ENCODE measurements around the gene ZGRF1. TPM values are rescaled to one million over a fixed set of nuclear protein-coding genes. Genes with fewer than 3 reads are reported as not detected.
A peak's percentile ranks its signal among the peaks of the same experiment; 100 is the strongest.

The ZGRF1 gene
- total and polyA plus RNA-seq, 9 of the 15 experiments (the other 6 are each of a cell fraction or from before 2014, with no cell fraction given): 8.8 to 35.2 (median 22.0) TPM

GRCh38 chr4:112637552-112637866, 800 bp upstream of the ZGRF1 start (continued):
- TF ChIP-seq ZNF398 (CRISPR knock-in tag; IDR thresholded peaks at IDR 0.05): no peak
- TF ChIP-seq JUND (IDR thresholded peaks at IDR 0.05; ENCODE audit: borderline replicate concordance, low read depth, low read length): no peak
- TF ChIP-seq JUND (tag; IDR thresholded peaks at IDR 0.05; ENCODE audit: borderline replicate concordance, low read depth, low read length): no peak
- TF ChIP-seq NCOR1 (IDR thresholded peaks at IDR 0.05): 0 out of 2 replicates have a peak, but pooled peaks have one; percentile 5
- peak; percentile 64 for TF ChIP-seq POLR2A (conservative IDR thresholded peaks at IDR 0.05)

- no peaks in the 10 kb centered on the region for H3K9me1 ChIP-seq (ENCODE audit: control insufficient read depth, insufficient read depth, low read length)
- peak in 2 of 4 experiments; percentile 15 to 37 for DNase-seq (ENCODE audit: extremely low read depth in 1 of 4, low spot score in 3 of 4)
- TF ChIP-seq HLTF (IDR thresholded peaks at IDR 0.05) (no peak), ERF (CRISPR knock-in tag; IDR thresholded peaks at IDR 0.05) (no peak), REST (IDR thresholded peaks at IDR 0.05; ENCODE audit: borderline replicate concordance) (peak; percentile 51; the same call in 1 of the 2 replicates), REST (CRISPR knock-in tag; IDR thresholded peaks at IDR 0.05; ENCODE audit: low read depth) (no peak)
Measured at GRCh38 chr4:112633477-112634235, 3.1 kb downstream of the ZGRF1 start.

More at GRCh38 chr4:112633477-112634235, 3.1 kb downstream of the ZGRF1 start:
- POLR2A ChIA-PET: interaction anchor here (0.7 kb wide), 1 partner anchor 317 kb away, joined by 3 read pairs; no protein-coding TSS in a partner anchor
- in situ Hi-C loops (cut with MboI) (no loop called here), intact Hi-C loops (cut with micrococcal nuclease) (loop anchor here (1.0 to 10.0 kb wide), 3 partner anchors 129 to 529 kb away; no protein-coding TSS in a partner anchor)
- ATAC-seq (peak; percentile 21; the same call in 1 of the 3 replicates), FAIRE-seq (peak; percentile 35)
- Histone ChIP-seq H3K36me3 (ENCODE audit: control insufficient read depth, insufficient read depth, low read length) (peaks cover 28% of the 10 kb centered on the region; the same call in 1 of the 3 replicates), H3K27ac (ENCODE audit: extremely low read depth, low read depth, low read length) (no peak overlapping the region), H3K27me3 (ENCODE audit: control insufficient read depth in 2 of 2, insufficient read depth in 2 of 2, low read length in 2 of 2) (no peaks in the 10 kb centered on the region), H4K20me1 (replicated peaks; ENCODE audit: control insufficient read depth, insufficient read depth, low read length) (no peaks in the 10 kb centered on the region), H3K4me2 (ENCODE audit: insufficient read depth, low read length) (no peak overlapping the region), H2AFZ (ENCODE audit: low read depth, low read length) (0 out of 2 replicates have a peak overlapping the region, but pooled peaks have one; percentile 43), H3K4me1 (replicated peaks in 1 of 2; ENCODE audit: control insufficient read depth in 2 of 2, insufficient read depth in 2 of 2, low read length in 2 of 2) (peaks cover 0 to 2% of the 10 kb centered on the region in 2 experiments; a peak in 2 of 5 replicates), H3K4me3 (no peak overlapping the region), H3K79me2 (ENCODE audit: control insufficient read depth, insufficient read depth, low read length) (peaks cover 51% of the 10 kb centered on the region), H3K9ac (ENCODE audit: insufficient read depth in 1 of 2, low read depth in 2 of 2, low read length in 2 of 2) (no peak overlapping the region), H3K9me3 (replicated peaks; ENCODE audit: control insufficient read depth, insufficient read depth, low read depth, low read length) (no peaks in the 10 kb centered on the region)
- WGBS (ENCODE audit: insufficient coverage, low coverage, missing lambda C conversion rate): 32% methylated on average over 4 of the region's 4 CpGs
- CTCF ChIA-PET (ENCODE audit: low intra/inter-chr PET ratio): interaction anchor here (0.5 to 4.2 kb wide), 5 partner anchors 19 to 319 kb away, joined by 4 to 34 read pairs (median 4); no protein-coding TSS in a partner anchor
- BruUV-seq (replicated peaks): no TSS peak
